AG10803 (cell line): ENCODE data around the gene TCEAL3.
"Not testable (repeated sequence)": the region's sequence is repeated elsewhere in the genome, so short reads cannot be mapped to it uniquely, and the experiment has no call there.

Source experiments
- DNase-seq: peaks from one replicate; pipeline ENCODE4 v3.0.0; 2010; ENCODE audit warnings: low read depth
- H3K4me3 ChIP-seq: 2 replicates; pipeline ENCODE4 v1.5.1; 2011; ENCODE audit warnings: mild to moderate bottlenecking, low read length, control low read depth
- CTCF ChIP-seq: conservative IDR thresholded peaks from 2 replicates; pipeline ENCODE4 v1.5.1; 2011; ENCODE audit warnings: mild to moderate bottlenecking, low read length, control low read depth, inconsistent platforms

Gene TCEAL3

DNA sequence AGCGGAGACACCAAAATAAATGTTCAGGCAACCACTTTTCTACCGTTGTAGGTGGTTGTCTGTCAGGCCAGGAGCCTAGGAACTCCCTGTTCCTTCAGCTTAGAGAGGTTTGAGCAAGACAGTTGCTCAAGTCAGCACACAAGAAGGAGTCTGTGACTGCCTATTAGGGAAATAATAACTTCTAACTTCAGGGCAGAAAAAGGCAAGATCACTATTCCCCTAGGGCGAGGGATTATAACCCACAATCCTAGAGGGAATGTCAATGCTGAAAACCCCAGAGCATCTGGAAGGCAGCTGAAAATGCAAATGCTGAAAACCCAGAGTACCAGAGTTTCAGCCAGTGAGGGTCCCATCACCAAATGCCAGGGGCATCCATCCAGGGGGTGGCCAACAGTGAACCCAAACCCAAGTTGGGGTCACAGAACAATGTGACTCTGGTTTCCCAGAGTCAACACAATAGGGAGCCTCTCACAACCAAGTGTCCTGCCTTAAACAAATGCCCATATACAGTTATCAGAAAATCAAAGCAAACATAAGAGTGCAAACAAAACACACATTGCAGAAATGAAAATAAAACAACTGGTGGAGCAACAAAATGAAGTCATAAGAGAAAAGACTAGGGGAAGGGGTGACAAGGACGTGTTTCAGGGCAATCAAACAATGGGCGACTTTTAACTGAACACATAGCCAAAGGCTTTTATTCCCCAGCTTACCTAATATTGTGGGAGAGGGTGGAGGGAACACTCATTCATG is 51.1 kb downstream of the TCEAL3 start:
- no peak for DNase-seq
- no peak overlapping the region for H3K4me3 ChIP-seq
- TF ChIP-seq CTCF: no peak

GRCh38 chrX:103659460-103659859 is 51.7 kb downstream of the TCEAL3 start:
- not testable (repeated sequence) for H3K4me3 ChIP-seq, DNase-seq
